Activated CD4-positive, alpha-beta T cell treated with anti-CD3 and anti-CD28 coated beads, Interleukin-2, amount 10 ng/mL, durations not matched to agents 7 days and 5 days (primary cell): ENCODE measurements around the gene ADGRG6. TPM values are rescaled to one million over a fixed set of nuclear protein-coding genes. Genes with fewer than 3 reads are reported as not detected.
"Not testable (repeated sequence)": the region's sequence is repeated elsewhere in the genome, so short reads cannot be mapped to it uniquely, and the experiment has no call there.

Experiments used
- CTCF ChIA-PET: fragments of 350-600 bp; sonication (Branson Sonifier 250); formaldehyde crosslinking; loops from one replicate; lab custom pipeline; 2021; ENCODE audit warnings: antibody characterized with exemption; lab: Charles Lee
- POLR2A ChIA-PET: fragments of 350-600 bp; sonication (Branson Sonifier 250); formaldehyde crosslinking; loops from one replicate; lab custom pipeline; 2021; ENCODE audit warnings: antibody characterized with exemption; lab: Charles Lee
- DNase-seq: peaks from one replicate; pipeline ENCODE4 v3.0.0-alpha.2; 2020
- H3K27ac Mint-ChIP-seq: one replicate; pipeline ENCODE4 v1.8.0; 2021; ENCODE audit warnings: mild to moderate bottlenecking, moderate library complexity, mixed read lengths
- H3K27me3 Mint-ChIP-seq: one replicate; pipeline ENCODE4 v1.8.0; 2021; ENCODE audit warnings: mixed read lengths
- H3K36me3 Mint-ChIP-seq: one replicate; pipeline ENCODE4 v1.8.0; 2021; ENCODE audit warnings: low read depth, mixed read lengths
- H3K4me1 Mint-ChIP-seq: one replicate; pipeline ENCODE4 v1.8.0; 2021; ENCODE audit warnings: mixed read lengths
- H3K4me3 Mint-ChIP-seq: one replicate; pipeline ENCODE4 v1.8.0; 2021; ENCODE audit warnings: mild to moderate bottlenecking, moderate library complexity, mixed read lengths
- H3K9me3 Mint-ChIP-seq: one replicate; pipeline ENCODE4 v1.8.0; 2021; ENCODE audit warnings: mixed read lengths
- total RNA-seq, 2 experiments: library from RNA; stranded (reverse); gene quantifications; one replicate each; pipeline ENCODE4 v1.2.3, GENCODE V29; 2021

The ADGRG6 gene
- total RNA-seq, 2 experiments from 2014 or later, result 0.35 to 0.52 TPM

GRCh38 chr6:142444881-142445301, 143.1 kb downstream of the ADGRG6 start:
- no peaks in the 10 kb centered on the region for H3K36me3 Mint-ChIP-seq
- no peak overlapping the region for H3K27ac Mint-ChIP-seq
- H3K27me3 Mint-ChIP-seq, result peaks cover 2% of the 10 kb centered on the region
- no peak for DNase-seq
- no peaks in the 10 kb centered on the region for H3K4me1 Mint-ChIP-seq
- no peaks in the 10 kb centered on the region for H3K9me3 Mint-ChIP-seq
- ChIA-PET CTCF (interaction anchor here (1.0 to 1.1 kb wide), 3 partner anchors 10 to 33 kb away, joined by 3 read pairs; no protein-coding TSS in a partner anchor), POLR2A (no interaction called here)
- no peak overlapping the region for H3K4me3 Mint-ChIP-seq

- H3K27me3 Mint-ChIP-seq, result peaks cover 2% of the 10 kb centered on the region
- no peak for DNase-seq
- H3K4me1 Mint-ChIP-seq, result no peaks in the 10 kb centered on the region
- no peaks in the 10 kb centered on the region for H3K36me3 Mint-ChIP-seq
- POLR2A ChIA-PET, result no interaction called here
- H3K9me3 Mint-ChIP-seq, result no peaks in the 10 kb centered on the region
- no peak overlapping the region for H3K4me3 Mint-ChIP-seq
- H3K27ac Mint-ChIP-seq, result no peak overlapping the region
- CTCF ChIA-PET, result no interaction called here
These were observed 144.4 kb downstream of the ADGRG6 start for GRCh38 chr6:142446168-142446567.

DNA sequence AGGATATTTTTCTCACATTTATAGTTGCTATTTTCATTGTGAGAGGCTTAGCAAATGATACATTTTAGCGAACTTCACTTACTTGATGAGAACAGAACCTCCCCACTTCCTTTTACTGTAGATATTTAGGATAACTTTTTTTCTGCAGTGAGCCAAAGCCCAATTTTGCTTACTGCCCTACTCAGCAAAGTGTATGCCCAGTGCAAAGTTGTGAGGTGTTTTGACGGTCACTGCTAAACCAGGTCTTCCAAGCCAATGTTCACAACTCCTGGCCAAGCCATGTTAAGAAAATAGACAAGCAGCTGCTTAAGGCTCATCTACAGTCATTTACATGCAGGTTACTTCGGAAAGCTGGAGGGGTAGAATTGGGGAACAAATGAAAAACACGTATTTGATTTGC, 144.8 kb downstream of the ADGRG6 start:
- Mint-ChIP-seq H3K27me3 (peaks cover 2% of the 10 kb centered on the region), H3K27ac (no peak overlapping the region), H3K36me3 (no peaks in the 10 kb centered on the region), H3K9me3 (peaks cover 3% of the 10 kb centered on the region), H3K4me1 (no peaks in the 10 kb centered on the region), H3K4me3 (no peak overlapping the region)
- ChIA-PET POLR2A (no interaction called here), CTCF (no interaction called here)
- DNase-seq, result no peak

DNA sequence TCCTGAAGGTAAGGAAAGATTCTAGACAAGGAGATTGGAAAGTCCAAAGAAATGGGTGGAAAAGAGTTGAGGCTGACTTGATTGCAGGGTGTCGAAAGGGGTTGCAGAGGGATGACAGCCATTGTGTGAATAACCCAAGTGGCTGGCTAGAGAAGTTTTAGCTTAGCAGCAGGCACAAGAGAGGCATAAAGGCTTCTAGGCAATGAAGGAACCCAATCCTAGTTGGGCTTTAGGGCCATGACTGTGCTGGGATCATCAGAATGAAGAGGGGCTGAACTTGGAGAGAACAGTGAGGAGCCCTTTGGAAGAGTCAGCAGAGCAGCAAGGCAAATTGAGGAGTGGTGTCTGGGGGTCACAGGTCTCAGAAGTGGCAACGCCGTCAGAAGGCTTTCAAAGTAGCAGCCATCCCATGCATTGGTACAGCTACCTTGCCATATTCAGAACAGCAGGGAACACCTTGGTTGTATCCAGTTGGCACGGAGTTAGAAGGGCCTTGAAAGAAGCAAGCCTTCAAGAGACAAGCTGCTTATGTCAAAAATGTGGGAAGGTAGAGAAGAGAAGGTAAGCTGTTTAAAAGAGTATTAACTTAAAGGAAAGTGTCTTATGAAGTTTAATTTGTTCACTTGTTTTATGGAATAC, 146.4 kb downstream of the ADGRG6 start:
- ChIA-PET POLR2A (no interaction called here), CTCF (no interaction called here)
- DNase-seq, result no peak
- Mint-ChIP-seq H3K27me3 (no peaks in the 10 kb centered on the region), H3K36me3 (no peaks in the 10 kb centered on the region), H3K4me3 (no peak overlapping the region), H3K9me3 (peaks cover 3% of the 10 kb centered on the region), H3K27ac (no peak overlapping the region), H3K4me1 (no peaks in the 10 kb centered on the region)

GRCh38 chr6:142450856-142451255, 149.0 kb downstream of the ADGRG6 start:
- CTCF ChIA-PET, H3K27me3 Mint-ChIP-seq, H3K9me3 Mint-ChIP-seq, H3K4me3 Mint-ChIP-seq, H3K27ac Mint-ChIP-seq, H3K36me3 Mint-ChIP-seq, POLR2A ChIA-PET, DNase-seq, H3K4me1 Mint-ChIP-seq: not testable (repeated sequence)

DNA sequence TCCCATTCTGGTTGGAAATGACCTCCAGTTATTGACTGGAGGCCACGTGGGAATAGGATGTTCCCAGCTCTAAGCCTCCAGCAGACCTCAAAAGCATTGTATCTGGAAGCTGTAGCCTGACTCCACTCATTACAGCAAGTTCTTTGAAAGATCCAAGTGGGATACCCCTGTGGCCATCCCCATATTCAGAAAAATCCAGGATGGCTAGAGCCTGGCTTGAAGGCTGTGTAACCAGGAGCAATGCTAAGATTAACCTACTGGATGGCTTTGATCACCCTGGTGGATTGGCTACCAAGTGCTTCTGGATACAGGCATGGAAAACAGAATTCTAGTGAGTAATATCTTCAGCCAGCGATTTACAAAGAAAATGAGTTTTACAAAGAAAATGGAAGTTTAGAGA, 151.2 kb downstream of the ADGRG6 start:
- DNase-seq, result no peak
- Mint-ChIP-seq H3K9me3 (peaks cover 3% of the 10 kb centered on the region), H3K4me1 (no peaks in the 10 kb centered on the region), H3K27me3 (no peaks in the 10 kb centered on the region), H3K4me3 (no peak overlapping the region), H3K36me3 (no peaks in the 10 kb centered on the region), H3K27ac (no peak overlapping the region)
- POLR2A ChIA-PET, result no interaction called here
- CTCF ChIA-PET, result interaction anchor here (0.6 kb wide), 1 partner anchor 890 kb away, joined by 4 read pairs; no protein-coding TSS in a partner anchor

DNA sequence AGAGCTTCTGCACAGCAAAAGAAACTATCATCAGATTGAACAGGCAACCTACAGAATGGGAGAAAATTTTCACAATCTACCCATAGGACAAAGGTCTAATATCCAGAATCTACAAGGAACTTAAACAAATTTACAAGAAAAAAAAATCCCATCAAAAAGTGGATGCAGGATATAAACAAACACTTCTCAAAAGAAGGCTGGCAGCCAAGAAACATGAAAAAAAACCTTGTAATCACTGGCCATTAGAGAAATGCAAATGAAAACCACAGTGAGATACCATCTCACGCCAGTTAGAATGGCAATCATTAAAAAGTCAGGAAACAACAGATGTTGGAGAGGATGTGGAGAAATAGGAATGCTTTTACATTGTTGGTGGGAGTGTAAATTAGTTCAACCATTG, 152.4 kb downstream of the ADGRG6 start:
- POLR2A ChIA-PET, H3K27me3 Mint-ChIP-seq, DNase-seq, CTCF ChIA-PET, H3K9me3 Mint-ChIP-seq, H3K4me3 Mint-ChIP-seq, H3K36me3 Mint-ChIP-seq, H3K4me1 Mint-ChIP-seq, H3K27ac Mint-ChIP-seq: not testable (repeated sequence)

- H3K4me1 Mint-ChIP-seq, H3K27ac Mint-ChIP-seq, H3K9me3 Mint-ChIP-seq, POLR2A ChIA-PET, H3K36me3 Mint-ChIP-seq, DNase-seq, H3K27me3 Mint-ChIP-seq, H3K4me3 Mint-ChIP-seq: not testable (repeated sequence)
- CTCF ChIA-PET, result interaction anchor here (0.9 kb wide), 1 partner anchor 10 kb away, joined by 3 read pairs; no protein-coding TSS in a partner anchor
These were observed 153.0 kb downstream of the ADGRG6 start for GRCh38 chr6:142454848-142455247.

GRCh38 chr6:142455957-142456589, 154.3 kb downstream of the ADGRG6 start:
- no peaks in the 10 kb centered on the region for H3K27me3 Mint-ChIP-seq
- H3K36me3 Mint-ChIP-seq, result no peaks in the 10 kb centered on the region
- ChIA-PET CTCF (interaction anchor here (0.6 kb wide), 1 partner anchor 175 kb away, joined by 3 read pairs; no protein-coding TSS in a partner anchor), POLR2A (no interaction called here)
- H3K4me3 Mint-ChIP-seq, result no peak overlapping the region
- H3K4me1 Mint-ChIP-seq, result no peaks in the 10 kb centered on the region
- H3K27ac Mint-ChIP-seq, result no peak overlapping the region
- DNase-seq, result no peak
- peaks cover 6% of the 10 kb centered on the region for H3K9me3 Mint-ChIP-seq

- no peak for DNase-seq
- Mint-ChIP-seq H3K4me1 (no peaks in the 10 kb centered on the region), H3K27ac (no peak overlapping the region), H3K4me3 (no peak overlapping the region), H3K27me3 (no peaks in the 10 kb centered on the region), H3K9me3 (peaks cover 11% of the 10 kb centered on the region), H3K36me3 (no peaks in the 10 kb centered on the region)
- CTCF ChIA-PET, result interaction anchor here (0.7 kb wide), 1 partner anchor 8 kb away, joined by 3 read pairs; no protein-coding TSS in a partner anchor
- POLR2A ChIA-PET, result no interaction called here
These were observed 156.0 kb downstream of the ADGRG6 start for GRCh38 chr6:142457638-142458406.

GRCh38 chr6:142458836-142459235, 157.0 kb downstream of the ADGRG6 start:
- DNase-seq, result no peak
- CTCF ChIA-PET, result interaction anchor here (0.7 kb wide), 1 partner anchor 9 kb away, joined by 3 read pairs; no protein-coding TSS in a partner anchor

GRCh38 chr6:142459271-142459670, 157.5 kb downstream of the ADGRG6 start:
- H3K4me3 Mint-ChIP-seq, result no peak overlapping the region
- no peaks in the 10 kb centered on the region for H3K36me3 Mint-ChIP-seq
- no peaks in the 10 kb centered on the region for H3K27me3 Mint-ChIP-seq
- H3K4me1 Mint-ChIP-seq, result no peaks in the 10 kb centered on the region
- DNase-seq, result no peak
- peaks cover 14% of the 10 kb centered on the region for H3K9me3 Mint-ChIP-seq
- ChIA-PET POLR2A (no interaction called here), CTCF (no interaction called here)
- no peak overlapping the region for H3K27ac Mint-ChIP-seq

More at GRCh38 chr6:142458836-142459235, 157.0 kb downstream of the ADGRG6 start:
- Mint-ChIP-seq H3K36me3 (no peaks in the 10 kb centered on the region), H3K9me3 (peaks cover 14% of the 10 kb centered on the region), H3K4me1 (no peaks in the 10 kb centered on the region), H3K27ac (no peak overlapping the region), H3K4me3 (no peak overlapping the region), H3K27me3 (no peaks in the 10 kb centered on the region)
- POLR2A ChIA-PET, result no interaction called here

GRCh38 chr6:142462260-142462659, 160.5 kb downstream of the ADGRG6 start:
- Mint-ChIP-seq H3K27me3 (no peaks in the 10 kb centered on the region), H3K27ac (no peak overlapping the region), H3K4me3 (no peak overlapping the region), H3K4me1 (no peaks in the 10 kb centered on the region), H3K36me3 (no peaks in the 10 kb centered on the region), H3K9me3 (peaks cover 14% of the 10 kb centered on the region)
- CTCF ChIA-PET, result no interaction called here
- POLR2A ChIA-PET, result no interaction called here
- no peak for DNase-seq
